NCI-H2107 treated with DMSO at 0.1 percent for 48 hours (cell line): ENCODE measurements around the gene UBQLN1.
A peak's percentile ranks its signal among the peaks of the same experiment; 100 is the strongest.

Experiments
- DNase-seq: peaks from one replicate; lab custom pipeline; 2025; ENCODE audit not compliant: unreplicated experiment; lab: John Stamatoyannopoulos, UW

Gene UBQLN1

DNA sequence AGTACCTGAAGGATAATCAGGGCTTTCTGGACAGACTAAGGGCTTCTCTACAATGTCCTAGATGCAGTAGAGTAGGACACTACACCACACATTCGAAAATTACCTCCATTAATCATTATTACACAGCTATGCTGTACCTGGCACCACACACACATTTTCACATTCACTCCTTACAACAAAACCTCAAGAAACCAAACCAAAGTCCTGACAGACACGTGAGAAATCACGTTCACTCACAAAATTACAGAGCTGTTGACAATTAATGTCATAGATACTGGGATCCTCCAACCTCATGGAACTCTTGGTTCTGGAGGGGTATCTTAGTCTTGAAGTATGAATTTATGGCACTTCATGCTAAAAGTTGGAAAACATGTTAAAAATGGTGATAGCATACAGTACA is 16.3 kb downstream of the UBQLN1 start:
- no peak for DNase-seq

DNA sequence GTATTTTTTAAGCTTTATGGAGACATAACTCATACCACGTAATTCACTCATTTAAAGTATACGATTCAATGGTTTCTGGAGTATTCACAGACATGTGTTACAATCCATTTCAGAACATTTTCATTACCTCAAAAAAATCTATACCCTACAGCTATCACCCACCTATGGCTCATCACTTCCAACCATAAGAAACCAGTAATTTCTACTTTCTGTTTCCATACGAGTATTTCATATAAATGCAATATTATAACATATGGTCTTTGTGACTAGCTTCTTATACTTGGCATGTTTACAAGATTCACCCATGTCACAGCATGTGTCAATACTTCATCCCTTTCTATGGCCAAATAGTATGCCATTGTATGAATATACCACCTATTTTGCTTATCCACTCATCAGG is 18.8 kb downstream of the UBQLN1 start:
- DNase-seq, result no peak

- no peak for DNase-seq
These were observed 26.3 kb downstream of the UBQLN1 start for GRCh38 chr9:83681490-83681889.

- DNase-seq, result no peak
These were observed 27.5 kb downstream of the UBQLN1 start for GRCh38 chr9:83680233-83680632.

DNA sequence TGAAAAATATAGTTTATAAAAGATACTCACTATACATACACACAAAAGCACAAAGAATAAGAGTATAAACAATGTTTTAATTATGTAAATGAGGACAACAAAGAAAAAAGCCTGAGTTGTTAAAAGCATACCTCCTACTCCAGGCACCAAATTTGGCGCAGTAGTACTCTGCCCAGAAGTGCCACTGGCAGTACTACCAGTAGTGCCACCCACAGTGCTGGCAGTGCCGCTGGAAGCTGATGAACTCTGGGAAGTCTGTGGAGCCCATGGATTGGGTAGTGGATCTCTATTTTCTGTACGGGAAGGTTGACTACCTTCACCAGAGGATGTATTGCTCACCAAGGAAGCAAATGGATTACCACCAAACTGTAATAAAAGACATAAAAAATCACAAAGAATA is 30.2 kb downstream of the UBQLN1 start:
- DNase-seq, result no peak

DNA sequence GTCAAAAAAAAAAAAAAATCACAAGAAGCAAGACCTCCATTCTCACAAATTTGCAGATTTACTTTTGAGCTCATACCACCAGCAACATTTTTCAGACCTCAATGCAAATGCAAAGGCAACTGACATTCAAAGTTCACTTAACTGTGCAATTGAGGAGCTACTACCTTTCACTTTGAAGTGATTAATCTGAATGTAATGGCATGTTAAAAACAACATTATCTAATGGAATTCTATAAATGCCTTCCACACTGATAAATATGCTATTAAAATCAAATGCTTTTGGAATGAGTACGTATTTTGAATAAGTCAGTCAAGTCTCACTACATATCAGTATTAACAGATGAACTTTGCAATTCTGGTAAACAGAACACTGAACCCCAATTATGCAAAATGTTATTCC is 32.3 kb downstream of the UBQLN1 start:
- no peak for DNase-seq

GRCh38 chr9:83671451-83671850 is 36.3 kb downstream of the UBQLN1 start:
- DNase-seq, result no peak

DNA sequence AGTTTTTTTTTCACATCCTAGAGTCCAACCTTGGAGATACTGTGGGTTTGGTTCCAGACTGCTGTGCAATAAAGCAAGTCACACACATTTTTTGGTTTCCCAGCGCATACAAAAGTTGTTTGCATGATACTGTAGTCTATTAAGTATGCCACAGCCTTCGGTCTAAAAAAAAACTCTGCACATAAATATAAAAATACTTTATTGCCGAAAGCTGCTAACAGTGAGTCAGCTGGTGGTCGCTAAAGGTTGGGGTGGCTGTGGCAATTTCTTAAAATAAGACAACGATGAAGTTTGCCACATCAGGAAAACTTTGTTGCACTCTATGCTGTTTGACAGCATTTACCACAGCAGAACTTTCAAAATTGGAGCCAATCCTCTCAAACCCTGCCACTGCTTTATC is 37.4 kb downstream of the UBQLN1 start:
- no peak for DNase-seq

DNA sequence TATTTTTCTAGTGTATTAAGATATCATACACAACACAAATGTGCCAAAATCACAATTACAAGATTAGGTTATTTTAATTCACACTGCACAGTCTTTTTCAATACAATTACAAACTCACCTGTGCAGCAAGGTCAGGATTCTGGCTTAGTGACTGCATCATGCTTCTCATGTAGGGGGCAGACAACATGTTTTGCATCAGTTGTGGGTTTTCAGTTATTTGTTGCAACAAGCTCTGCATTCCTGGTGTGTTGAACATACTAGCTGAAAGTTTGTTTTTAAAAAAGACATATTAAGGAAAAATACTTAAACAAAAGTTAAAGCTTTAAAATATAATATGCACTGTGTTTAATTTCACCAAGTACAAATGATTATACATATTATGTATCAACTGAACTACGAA is 38.7 kb downstream of the UBQLN1 start:
- no peak for DNase-seq

DNA sequence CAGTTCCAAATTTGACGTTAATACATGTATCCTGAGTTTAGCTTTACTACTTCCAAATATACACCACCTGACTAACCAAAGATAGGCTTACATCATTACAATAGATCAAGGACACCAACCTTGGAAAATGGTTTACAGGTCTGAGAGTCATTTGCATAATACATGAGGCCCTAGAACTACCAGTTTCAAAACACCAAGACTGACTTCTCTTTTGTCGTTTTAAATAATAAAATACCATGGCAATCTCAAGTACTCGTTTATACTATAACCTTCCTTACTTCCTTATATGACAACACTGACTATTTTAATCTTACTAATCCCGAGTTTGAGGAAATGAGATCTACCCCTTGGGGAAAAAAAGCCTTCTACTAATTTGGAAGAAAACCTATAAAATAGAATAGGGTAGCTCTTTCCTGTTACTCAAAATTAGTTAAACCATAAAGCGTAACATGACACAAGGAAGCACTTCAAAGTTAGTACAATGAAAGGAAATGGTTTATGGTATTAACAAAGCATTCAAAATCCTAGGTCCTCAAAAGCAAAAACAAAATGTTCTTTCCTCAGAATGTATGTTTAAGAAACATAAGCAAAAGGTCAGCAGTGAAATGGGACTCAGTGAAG is 42.1 kb downstream of the UBQLN1 start:
- no peak for DNase-seq

DNA sequence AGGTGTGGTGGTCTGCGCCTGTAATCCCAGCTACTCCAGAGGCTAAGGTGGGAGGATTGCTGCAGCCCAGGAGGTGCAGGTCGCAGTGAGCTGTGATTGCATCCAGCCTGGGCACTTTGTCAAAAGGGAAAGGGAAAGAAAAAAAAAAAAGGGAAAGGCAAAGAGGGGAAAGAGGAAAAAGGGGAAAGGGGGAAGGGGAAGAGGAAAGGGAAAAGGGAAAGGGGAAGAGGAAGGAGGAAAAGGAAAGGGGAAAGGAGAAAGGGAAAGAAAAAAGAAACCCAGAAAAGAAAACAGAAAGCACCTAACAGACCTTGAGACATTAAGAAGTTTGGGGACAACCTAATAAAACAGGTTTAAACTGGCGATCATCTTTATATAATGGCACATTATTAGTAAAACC is 44.8 kb downstream of the UBQLN1 start:
- DNase-seq, result no peak

- DNase-seq, result no peak
These were observed 50.8 kb downstream of the UBQLN1 start for GRCh38 chr9:83656952-83657351.

GRCh38 chr9:83656032-83656680 is 51.6 kb downstream of the UBQLN1 start:
- no peak for DNase-seq

DNA sequence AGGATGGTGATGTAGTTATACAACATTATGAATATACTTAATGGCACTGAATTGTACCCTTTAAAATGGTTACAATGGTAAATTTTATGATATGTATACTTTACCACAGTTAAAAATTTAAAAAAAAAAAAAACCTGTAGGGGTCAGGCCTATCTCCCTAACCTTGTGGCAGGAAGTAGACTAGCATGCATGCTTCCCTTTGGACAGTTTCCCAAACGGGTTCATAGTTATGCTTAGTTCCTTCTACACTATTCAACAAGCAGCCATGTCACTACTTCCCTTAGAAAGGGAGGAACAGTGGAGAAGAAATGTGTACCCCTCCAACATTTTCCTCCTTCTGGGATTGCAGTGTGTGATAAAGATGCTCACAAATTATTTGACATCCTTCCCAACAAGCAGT is 52.3 kb downstream of the UBQLN1 start:
- DNase-seq, result no peak

DNA sequence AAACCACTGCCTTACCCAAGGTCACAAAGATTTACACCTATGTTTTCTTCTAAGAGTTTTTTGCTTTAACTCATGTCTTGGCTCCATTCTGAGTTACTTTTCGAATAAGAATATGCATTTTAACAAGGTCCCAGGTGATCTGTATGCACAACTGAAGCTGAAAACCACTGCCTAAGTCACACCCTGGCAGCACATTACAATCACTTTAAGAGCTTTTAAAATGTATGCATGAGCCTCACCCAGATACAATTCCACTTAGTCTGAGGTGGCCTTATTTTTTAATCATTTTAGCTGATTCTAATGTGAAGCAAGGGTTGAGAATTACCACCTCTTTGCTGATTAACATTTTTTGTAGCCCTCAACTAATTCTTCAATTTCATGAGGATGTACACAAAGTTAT is 55.3 kb downstream of the UBQLN1 start:
- DNase-seq, result no peak

GRCh38 chr9:83651558-83651957 is 56.2 kb downstream of the UBQLN1 start:
- DNase-seq, result no peak

GRCh38 chr9:83649515-83649914 is 58.2 kb downstream of the UBQLN1 start:
- DNase-seq, result no peak

- DNase-seq, result peak; percentile 38
These were observed 58.7 kb downstream of the UBQLN1 start for GRCh38 chr9:83649080-83649479.

DNA sequence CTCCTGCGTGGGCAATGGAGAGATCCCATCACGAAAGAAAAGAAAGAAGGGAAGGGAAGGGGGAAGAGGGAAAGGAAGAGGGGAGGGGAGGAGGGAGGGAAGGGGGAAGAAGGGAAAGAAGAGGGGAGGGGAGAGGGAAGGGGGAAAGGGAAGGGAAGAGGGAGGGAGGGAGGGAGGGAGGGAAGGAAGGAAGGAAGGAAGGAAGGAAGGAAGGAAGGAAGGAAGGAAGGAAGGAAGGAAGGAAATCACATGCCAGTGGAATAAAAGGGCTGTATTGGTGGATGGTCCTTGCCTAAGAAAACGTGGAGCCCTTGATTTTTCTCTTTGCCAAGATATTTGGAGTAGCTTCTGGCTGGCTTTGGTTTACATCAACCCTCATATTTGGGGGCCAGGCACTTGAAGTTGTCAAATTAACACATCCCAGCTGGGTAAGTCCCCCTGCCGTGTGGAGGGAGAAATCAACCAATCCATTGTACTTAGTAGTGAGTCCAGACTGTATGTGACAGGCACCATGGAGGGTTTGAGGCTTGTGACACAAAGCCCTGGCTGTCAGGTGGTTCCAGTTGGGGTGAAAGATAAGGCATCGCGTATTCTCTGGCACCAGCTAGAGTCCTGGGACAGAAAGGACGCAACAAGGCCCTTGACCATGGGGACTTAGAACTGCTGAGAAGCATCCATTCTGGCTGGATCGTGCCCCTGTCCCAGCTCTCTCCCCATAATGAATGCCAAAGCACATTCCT is 61.1 kb downstream of the UBQLN1 start:
- no peak for DNase-seq

- no peak for DNase-seq
These were observed 65.0 kb downstream of the UBQLN1 start for GRCh38 chr9:83642793-83643192.

DNA sequence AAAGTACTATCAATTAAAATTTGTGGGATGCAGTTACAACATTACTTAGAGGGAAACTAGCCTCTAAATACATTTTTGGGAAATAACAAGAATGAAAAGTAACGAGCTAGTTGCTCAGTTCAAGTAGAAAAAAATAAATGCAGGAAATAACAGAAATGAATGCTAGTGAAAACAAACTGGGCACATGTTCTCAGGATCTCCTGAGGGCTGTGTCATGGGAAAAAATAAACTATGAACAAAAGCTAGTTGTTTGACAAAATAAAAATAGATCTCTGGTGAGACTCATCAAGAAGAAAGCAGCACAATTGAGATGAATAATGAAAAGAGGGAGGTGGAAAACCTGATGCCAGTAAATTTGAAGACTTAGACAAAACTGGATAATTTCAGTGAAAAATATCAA is 68.5 kb downstream of the UBQLN1 start:
- DNase-seq, result no peak

DNA sequence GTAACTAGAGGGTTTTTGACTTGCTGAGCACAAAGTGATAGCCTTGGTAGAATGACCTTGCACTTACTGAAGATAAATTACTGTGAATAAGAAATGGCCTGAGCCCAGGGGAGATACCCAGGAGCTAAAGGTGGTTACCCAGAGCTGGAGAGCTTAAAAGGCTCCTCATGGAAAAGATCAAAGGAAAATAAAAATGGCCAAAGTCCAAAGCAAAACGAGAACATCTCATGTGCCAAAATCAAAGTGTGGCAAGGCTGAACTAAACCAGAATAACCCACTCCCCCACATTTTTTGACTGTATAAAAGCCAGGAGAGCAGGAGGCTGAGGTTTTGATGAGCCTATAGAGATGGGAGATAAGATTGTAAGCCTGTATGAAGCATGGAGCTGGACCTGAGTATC is 70.4 kb downstream of the UBQLN1 start:
- DNase-seq, result no peak
